ENCODE measurements around the gene PODN.

Gene PODN

DNA sequence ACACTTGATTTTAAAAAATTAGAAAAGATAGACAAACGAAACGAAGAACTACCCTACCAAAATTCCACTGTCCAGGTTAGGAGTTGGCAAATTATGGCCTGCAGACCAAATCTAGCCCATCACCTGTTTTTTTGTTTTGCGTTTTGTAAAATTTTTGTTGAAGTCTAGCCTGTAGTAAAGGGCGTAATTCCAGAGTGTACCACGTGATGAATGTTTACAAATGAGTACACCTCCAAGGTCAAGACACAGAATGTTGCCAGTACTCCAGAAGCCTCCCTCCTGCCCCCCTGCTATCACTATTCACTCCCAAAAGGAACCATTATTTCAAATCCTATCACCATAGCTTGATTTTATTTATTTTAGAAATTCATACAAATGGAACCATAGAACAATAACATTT, 17.1 kb upstream of the PODN start:
- Mint-ChIP-seq H3K4me3 (no peak overlapping the region), H3K4me1 (peaks cover 8% of the 10 kb centered on the region), H3K9me3 (no peaks in the 10 kb centered on the region), H3K27me3 (no peaks in the 10 kb centered on the region), H3K27ac (peak overlapping the region in 1 of 2 donors; percentile 22)
- DNase-seq (no peak), ATAC-seq (no peak)

GRCh38 chr1:53046930-53047329, 15.1 kb upstream of the PODN start:
- DNase-seq: no peak
- no peak overlapping the region for H3K4me3 Mint-ChIP-seq
- no peak for ATAC-seq
- no peaks in the 10 kb centered on the region for H3K27me3 Mint-ChIP-seq
- peaks cover 8% of the 10 kb centered on the region for H3K4me1 Mint-ChIP-seq
- H3K9me3 Mint-ChIP-seq: no peaks in the 10 kb centered on the region
- H3K27ac Mint-ChIP-seq: no peak overlapping the region

GRCh38 chr1:53047737-53048736, 14.0 kb upstream of the PODN start:
- H3K27me3 Mint-ChIP-seq: no peaks in the 10 kb centered on the region
- H3K9me3 Mint-ChIP-seq: no peaks in the 10 kb centered on the region
- ATAC-seq (no peak), DNase-seq (no peak)
- no peak overlapping the region for H3K27ac Mint-ChIP-seq
- no peak overlapping the region for H3K4me3 Mint-ChIP-seq
- H3K4me1 Mint-ChIP-seq: peaks cover 8% of the 10 kb centered on the region

DNA sequence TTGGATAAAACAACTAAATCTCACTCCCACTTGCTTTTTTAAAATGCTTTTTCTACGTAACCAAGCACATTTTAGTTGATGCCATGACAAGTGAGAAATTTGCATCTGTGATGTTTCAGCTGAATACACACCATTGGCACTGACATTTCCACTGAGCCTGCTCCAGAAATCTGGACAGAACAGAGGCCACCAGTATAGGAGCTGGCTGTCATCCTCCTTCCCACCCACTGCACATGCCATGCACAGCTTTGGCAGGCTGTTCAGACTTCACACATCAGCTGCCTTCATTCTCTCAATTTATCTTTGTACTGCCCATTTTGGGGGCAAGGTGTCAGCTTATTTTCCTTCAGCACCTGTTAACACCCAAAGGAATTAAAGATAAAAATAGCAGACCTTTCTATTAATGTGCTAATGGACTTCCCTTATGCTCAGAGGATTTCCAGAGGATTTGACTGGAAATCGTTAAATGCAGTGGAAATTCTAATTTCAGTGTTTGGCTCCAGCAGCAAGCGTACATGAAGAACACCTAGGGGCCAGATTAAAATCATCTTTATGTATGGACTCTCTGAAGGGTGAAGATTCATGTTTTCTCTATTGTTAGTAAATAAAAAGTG, 12.9 kb upstream of the PODN start:
- Mint-ChIP-seq H3K27ac (no peak overlapping the region), H3K9me3 (no peaks in the 10 kb centered on the region), H3K4me3 (no peak overlapping the region), H3K4me1 (peaks cover 8% of the 10 kb centered on the region), H3K27me3 (no peaks in the 10 kb centered on the region)
- ATAC-seq (no peak), DNase-seq (no peak)

GRCh38 chr1:53049574-53049967, 12.4 kb upstream of the PODN start:
- no peak for ATAC-seq

DNA sequence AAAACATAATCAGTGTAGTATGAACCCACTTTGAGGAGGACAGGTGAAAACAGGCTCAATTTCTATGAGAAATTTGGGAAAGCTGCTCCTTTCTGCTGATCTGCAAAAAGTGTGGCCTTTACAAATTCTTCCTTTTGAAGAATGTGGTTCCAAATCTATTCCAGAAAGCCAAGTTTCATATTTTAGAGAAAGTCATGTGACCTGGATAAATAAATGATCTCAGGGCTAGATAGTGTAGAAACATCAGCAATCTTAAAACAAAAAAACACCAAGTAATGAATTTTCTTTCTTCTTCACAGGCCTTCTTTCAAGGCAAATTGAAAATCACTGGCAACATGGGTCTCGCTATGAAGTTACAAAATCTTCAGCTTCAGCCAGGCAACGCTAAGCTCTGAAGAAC, 11.7 kb upstream of the PODN start:
- Mint-ChIP-seq H3K4me1 (peaks cover 8% of the 10 kb centered on the region), H3K27me3 (no peaks in the 10 kb centered on the region), H3K4me3 (no peak overlapping the region), H3K9me3 (no peaks in the 10 kb centered on the region), H3K27ac (no peak overlapping the region)
- no peak for DNase-seq
- no peak for ATAC-seq

More at GRCh38 chr1:53049574-53049967, 12.4 kb upstream of the PODN start:
- H3K27ac Mint-ChIP-seq: no peak overlapping the region
- H3K4me3 Mint-ChIP-seq: no peak overlapping the region
- no peaks in the 10 kb centered on the region for H3K9me3 Mint-ChIP-seq
- no peak for DNase-seq
- peaks cover 8% of the 10 kb centered on the region for H3K4me1 Mint-ChIP-seq
- no peaks in the 10 kb centered on the region for H3K27me3 Mint-ChIP-seq

DNA sequence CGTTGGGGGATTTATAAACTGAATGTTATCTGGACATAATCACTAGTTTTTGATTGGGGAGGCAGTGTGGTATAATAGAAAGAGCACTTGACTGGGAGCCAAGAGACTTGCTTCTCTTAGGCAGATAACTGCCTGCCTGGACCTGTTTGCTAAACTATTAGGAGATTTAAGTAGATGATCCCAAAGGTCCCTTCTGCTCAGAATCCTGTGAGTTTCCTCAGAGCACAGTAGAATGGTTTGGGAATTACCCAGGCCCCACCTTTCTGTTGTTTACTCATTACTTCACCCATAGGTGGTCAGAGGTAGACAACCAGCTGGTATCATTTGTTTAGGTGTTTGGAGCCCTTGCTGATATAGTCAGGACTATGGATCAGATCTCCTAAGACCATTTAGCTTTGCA, 10.3 kb upstream of the PODN start:
- H3K4me3 Mint-ChIP-seq: no peak overlapping the region
- H3K27ac Mint-ChIP-seq: no peak overlapping the region
- peaks cover 8% of the 10 kb centered on the region for H3K4me1 Mint-ChIP-seq
- ATAC-seq (no peak), DNase-seq (no peak)
- H3K9me3 Mint-ChIP-seq: no peaks in the 10 kb centered on the region
- no peaks in the 10 kb centered on the region for H3K27me3 Mint-ChIP-seq

DNA sequence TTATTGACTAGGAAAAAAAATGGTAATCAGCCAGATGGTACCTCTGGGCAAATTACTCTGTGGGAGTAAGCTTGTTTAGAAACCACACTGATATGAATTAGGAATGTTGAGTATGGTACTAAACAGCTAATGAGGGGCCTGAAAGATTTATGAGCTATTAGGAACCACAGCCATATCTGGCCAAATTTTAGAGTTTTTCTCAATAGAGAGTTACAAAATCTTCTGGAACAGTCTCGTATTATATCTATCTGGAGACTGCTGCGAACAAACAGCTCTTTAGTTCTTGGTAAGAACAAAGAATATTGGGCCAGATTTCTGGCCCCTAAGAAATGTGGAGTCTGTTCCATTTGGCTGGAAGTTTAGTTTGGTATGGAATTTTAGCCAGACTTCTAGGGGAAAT, 4.9 kb upstream of the PODN start:
- peaks cover under 1% of the 10 kb centered on the region for H3K4me1 Mint-ChIP-seq
- H3K27ac Mint-ChIP-seq: no peak overlapping the region
- H3K4me3 Mint-ChIP-seq: no peak overlapping the region
- ATAC-seq (no peak), DNase-seq (no peak)
- peaks cover 32% of the 10 kb centered on the region for H3K27me3 Mint-ChIP-seq
- no peaks in the 10 kb centered on the region for H3K9me3 Mint-ChIP-seq

GRCh38 chr1:53060579-53060978, 1.4 kb upstream of the PODN start:
- no peaks in the 10 kb centered on the region for H3K9me3 Mint-ChIP-seq
- H3K27me3 Mint-ChIP-seq: peaks cover 66% of the 10 kb centered on the region
- H3K4me1 Mint-ChIP-seq: peaks cover 20% of the 10 kb centered on the region
- no peak for ATAC-seq
- H3K4me3 Mint-ChIP-seq: no peak overlapping the region
- DNase-seq: no peak
- no peak overlapping the region for H3K27ac Mint-ChIP-seq

DNA sequence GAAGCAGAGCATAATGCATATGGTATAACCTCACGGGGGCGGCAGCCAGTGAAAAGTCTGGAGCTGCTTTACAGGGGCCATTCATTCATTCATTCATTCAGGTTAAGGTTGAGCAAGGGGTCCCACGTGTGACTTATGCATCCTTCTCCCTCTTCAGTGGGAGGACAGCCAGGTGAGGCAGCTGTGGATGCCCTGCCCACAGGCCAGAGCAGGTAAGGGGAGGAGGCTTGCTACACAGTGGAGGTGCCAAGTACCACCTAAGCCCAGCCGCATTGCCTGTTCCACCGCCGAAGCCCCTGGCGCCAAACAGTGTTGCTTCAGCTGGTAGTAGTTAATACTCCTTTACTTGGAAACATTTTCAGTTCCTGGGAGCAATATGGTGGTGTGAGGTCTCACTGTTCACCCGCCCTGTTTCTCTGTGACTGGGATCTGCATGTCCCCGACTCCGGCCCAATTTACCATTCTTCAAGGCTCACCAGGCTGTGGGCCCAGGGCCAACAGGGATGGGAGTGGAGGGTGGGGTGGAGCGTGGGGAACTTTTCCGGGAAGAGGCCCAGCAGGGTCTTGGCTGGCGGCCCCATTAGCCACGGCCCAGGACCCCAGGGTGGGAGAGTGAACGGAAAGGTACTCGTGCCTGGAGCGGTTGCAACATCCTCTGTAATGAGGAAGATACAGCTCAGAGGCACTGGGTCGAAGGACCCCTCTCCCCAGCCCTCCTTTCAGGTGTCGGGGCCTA, 722 bp upstream of the PODN start:
- ATAC-seq (no peak), DNase-seq (no peak)
- Mint-ChIP-seq H3K4me3 (peak overlapping the region; percentile 53 to 68), H3K9me3 (no peaks in the 10 kb centered on the region), H3K27me3 (peaks cover 70% of the 10 kb centered on the region), H3K27ac (no peak overlapping the region), H3K4me1 (peaks cover 20% of the 10 kb centered on the region)

DNA sequence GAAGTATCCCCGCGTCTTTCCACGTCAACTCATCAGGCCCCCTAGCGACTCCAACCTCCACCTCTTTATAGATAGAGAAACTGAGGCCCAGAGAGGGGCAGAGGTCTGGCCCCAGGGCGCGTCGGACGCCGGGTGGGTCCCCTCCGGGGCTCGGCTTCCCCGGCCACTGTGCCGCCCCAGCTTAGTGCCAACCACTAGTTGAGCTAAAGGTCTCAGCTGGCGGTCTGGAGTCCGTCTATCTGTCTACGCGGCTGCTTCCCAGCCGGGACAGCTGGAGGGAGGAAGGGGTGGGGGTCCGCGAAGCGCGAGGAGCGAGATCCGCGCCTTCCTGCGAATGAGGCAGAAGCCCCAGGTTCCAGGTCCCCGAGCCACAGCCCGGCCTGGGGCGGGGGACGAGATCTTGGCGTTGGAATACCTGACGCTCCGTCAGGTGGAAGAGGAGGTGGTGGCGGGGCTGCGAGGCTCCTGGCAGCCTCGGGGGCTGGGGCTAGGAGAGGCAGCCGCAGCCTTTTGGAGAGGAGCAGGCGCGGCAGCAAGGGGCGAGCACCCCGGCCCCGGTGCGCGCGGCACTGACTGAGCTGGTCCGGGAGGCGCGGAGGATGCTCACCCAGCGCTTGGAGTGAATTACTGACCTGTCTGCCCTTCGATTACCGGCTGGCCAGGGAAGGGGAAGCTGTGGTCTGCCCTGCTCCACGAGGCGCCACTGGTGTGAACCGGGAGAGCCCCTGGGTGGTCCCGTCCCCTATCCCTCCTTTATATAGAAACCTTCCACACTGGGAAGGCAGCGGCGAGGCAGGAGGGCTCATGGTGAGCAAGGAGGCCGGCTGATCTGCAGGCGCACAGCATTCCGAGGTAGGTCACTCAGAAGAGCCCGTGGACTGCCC, 937 bp downstream of the PODN start:
- H3K9me3 Mint-ChIP-seq: no peaks in the 10 kb centered on the region
- H3K4me3 Mint-ChIP-seq: peak overlapping the region; percentile 60 to 73
- DNase-seq (no peak), ATAC-seq (peak; percentile 47)
- peaks cover 20% of the 10 kb centered on the region for H3K4me1 Mint-ChIP-seq
- peaks cover 70% of the 10 kb centered on the region for H3K27me3 Mint-ChIP-seq
- H3K27ac Mint-ChIP-seq: peak overlapping the region in 1 of 2 donors; percentile 7

DNA sequence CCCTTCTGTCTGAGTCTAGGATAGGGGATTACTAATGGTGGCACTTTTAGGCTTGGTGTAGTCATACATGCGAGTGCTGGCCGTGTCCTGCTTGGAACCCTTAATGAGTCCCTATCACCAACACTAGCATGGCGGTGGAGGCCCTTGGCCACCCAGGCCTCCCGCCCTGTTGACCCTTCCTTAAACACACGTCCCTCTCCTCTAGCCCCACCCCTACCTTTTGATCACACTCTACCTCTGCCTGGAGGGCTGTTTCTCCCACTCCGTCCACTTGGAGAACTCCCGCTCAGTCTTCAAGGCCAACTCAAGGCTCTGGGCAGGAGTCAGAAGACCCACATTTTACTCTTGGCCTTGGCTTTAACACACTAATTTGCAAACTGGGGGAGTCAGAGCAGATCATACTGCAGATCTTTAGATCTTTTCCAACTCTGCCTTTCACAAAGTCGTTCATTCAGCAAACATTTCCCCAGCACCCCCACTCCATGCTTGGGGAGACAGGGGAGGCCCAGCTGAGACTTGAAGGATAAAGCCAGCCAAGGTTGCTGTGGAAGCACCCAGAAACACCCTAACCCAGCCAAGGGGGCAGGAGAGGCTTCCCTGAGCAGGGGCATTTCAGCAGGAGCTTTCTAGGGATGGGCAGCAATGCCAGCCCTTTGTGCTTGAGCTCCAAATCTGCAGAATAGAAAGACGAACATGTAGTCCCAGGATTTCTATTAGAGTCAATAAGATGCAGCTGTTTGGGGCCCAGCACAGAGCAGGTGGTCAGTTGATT, 1.9 kb downstream of the PODN start:
- H3K4me3 Mint-ChIP-seq: no peak overlapping the region
- no peak for DNase-seq
- H3K9me3 Mint-ChIP-seq: no peaks in the 10 kb centered on the region
- no peak overlapping the region for H3K27ac Mint-ChIP-seq
- peaks cover 20% of the 10 kb centered on the region for H3K4me1 Mint-ChIP-seq
- ATAC-seq: no peak
- H3K27me3 Mint-ChIP-seq: peaks cover 70% of the 10 kb centered on the region

GRCh38 chr1:53065391-53065790, 3.4 kb downstream of the PODN start:
- H3K27ac Mint-ChIP-seq: no peak overlapping the region
- no peaks in the 10 kb centered on the region for H3K9me3 Mint-ChIP-seq
- peaks cover 56% of the 10 kb centered on the region for H3K27me3 Mint-ChIP-seq
- no peak overlapping the region for H3K4me3 Mint-ChIP-seq
- no peak for DNase-seq
- H3K4me1 Mint-ChIP-seq: peaks cover 20% of the 10 kb centered on the region
- no peak for ATAC-seq

- Mint-ChIP-seq H3K4me1 (peaks cover 20% of the 10 kb centered on the region), H3K4me3 (no peak overlapping the region), H3K27me3 (peaks cover 45% of the 10 kb centered on the region), H3K27ac (no peak overlapping the region), H3K9me3 (no peaks in the 10 kb centered on the region)
- DNase-seq (no peak), ATAC-seq (no peak)
These were observed 4.5 kb downstream of the PODN start for GRCh38 chr1:53066488-53066887.
